ENCODE measurements around the gene PICK1. TPM values are rescaled to one million over a fixed set of nuclear protein-coding genes. Genes with fewer than 3 reads are reported as not detected.

The PICK1 gene
- total and polyA plus RNA-seq, 2 of the 8 experiments (the other 6 are each of a cell fraction or from before 2014, with no cell fraction given): 20.4 to 22.9 TPM

DNA sequence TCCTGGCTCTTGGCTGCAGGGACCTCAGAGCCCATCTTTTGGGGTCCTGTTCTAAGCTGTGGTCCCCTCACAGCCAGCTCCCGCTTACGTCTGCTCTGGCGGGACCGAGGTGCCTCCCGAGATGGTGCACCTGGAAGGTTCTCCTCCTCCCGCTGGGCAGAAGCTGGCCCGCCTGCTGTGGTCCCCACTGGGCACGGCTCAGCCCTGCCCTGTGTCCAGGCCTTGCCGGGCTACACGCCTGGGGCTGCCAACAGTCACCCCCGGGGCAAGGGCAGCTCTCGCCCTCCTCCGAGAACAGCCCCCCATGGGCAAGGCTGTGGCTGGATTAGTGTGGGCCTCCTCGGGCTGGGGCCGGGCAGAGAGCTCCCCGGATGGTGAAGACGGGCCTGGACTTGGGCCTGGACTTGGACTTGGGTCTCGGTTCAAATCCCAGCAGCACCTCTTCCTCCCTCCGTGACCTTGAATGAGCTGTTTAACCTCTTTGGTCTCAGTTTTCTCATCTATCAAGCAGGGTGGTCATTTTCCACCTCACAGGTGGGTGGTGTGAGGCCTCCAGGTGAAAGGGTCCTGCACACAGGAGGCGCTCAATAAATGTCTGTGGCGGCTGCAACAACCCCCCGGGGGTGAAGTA lies 52.3 kb downstream of the PICK1 start (continued):
- no peak for TF ChIP-seq CTCF (IDR thresholded peaks at IDR 0.05; ENCODE audit: control extremely low read depth in 1 of 3, insufficient read depth in 1 of 3, low read depth in 1 of 3, low read length in 3 of 3)
- TF ChIP-seq MAFK (IDR thresholded peaks at IDR 0.05; ENCODE audit: low read depth, low read length): no peak
- TF ChIP-seq TAF7 (optimal IDR thresholded peaks at IDR 0.05; ENCODE audit: borderline replicate concordance, low read depth, low read length): no peak
- no peak for TF ChIP-seq ASH2L (IDR thresholded peaks at IDR 0.05; ENCODE audit: low read length)
- TF ChIP-seq SAP30 (IDR thresholded peaks at IDR 0.05; ENCODE audit: insufficient read depth, insufficient replicate concordance, low read length): no peak
- no peak for TF ChIP-seq POU5F1 (IDR thresholded peaks at IDR 0.05; ENCODE audit: low read depth, low read length)
